Retinal pigment epithelial cell (primary cell): ENCODE results near the gene MLF2.
"Not testable (repeated sequence)": the region's sequence is repeated elsewhere in the genome, so short reads cannot be mapped to it uniquely, and the experiment has no call there.

ENCODE experiments used
- DNase-seq: peaks from one replicate; pipeline ENCODE4 v3.0.0-alpha.2; 2010; ENCODE audit warnings: low read depth
- H3K4me3 ChIP-seq: 2 replicates; pipeline ENCODE4 v1.5.1; 2011; ENCODE audit warnings: mild to moderate bottlenecking, low read length, control low read depth, moderate library complexity
- CTCF ChIP-seq: conservative IDR thresholded peaks from 2 replicates; pipeline ENCODE4 v1.5.1; 2011; ENCODE audit warnings: low read depth, low read length, control low read depth, inconsistent platforms

MLF2 gene

DNA sequence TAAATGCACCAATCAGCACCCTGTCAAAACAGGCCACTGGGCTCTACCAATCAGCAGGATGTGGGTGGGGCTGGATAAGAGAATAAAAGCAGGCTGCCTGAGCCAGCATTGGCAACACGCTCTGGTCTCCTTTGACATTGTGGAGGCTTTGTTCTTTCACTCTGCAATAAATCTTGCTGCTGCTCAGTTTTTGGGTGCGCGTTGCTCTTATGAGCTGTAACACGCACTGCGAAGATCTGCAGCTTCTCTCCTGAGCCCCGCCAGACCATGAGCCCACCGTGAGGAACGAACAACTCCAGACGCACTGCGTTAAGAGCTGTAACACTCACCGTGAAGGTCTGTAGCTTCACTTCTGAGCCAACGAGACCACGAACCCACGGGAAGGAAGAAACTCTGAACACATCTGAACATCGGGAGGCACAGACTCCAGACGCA is 44.0 kb downstream of the MLF2 start:
- no peak for DNase-seq
- no peak overlapping the region for H3K4me3 ChIP-seq
- no peak for TF ChIP-seq CTCF

GRCh38 chr12:6708351-6708750 is 44.6 kb downstream of the MLF2 start:
- H3K4me3 ChIP-seq, DNase-seq: not testable (repeated sequence)

DNA sequence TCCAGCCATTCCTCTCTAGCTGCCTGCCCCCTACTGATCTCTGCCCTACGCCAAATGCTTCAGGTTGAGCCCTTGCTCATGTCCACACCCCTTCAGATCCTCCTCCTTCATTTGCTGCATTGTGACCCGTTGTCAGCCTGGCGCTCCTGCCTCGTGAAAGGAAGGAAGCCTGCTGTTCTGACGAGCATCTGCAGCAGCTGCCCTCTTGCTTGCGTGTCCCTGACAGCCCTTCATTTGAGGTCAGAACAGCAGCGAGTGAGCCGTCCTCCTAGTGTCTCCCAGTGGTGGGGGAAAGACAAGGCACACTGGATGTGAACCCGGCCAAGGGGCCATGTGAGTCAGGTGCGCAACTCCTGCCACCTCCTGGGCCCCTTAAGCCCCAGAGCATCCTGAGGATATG is 49.3 kb downstream of the MLF2 start:
- no peak for DNase-seq
- no peak overlapping the region for H3K4me3 ChIP-seq
- TF ChIP-seq CTCF, result no peak

GRCh38 chr12:6701078-6701768 is 51.7 kb downstream of the MLF2 start:
- DNase-seq, result no peak
- peak overlapping the region; percentile 61 for H3K4me3 ChIP-seq
- no peak for TF ChIP-seq CTCF

DNA sequence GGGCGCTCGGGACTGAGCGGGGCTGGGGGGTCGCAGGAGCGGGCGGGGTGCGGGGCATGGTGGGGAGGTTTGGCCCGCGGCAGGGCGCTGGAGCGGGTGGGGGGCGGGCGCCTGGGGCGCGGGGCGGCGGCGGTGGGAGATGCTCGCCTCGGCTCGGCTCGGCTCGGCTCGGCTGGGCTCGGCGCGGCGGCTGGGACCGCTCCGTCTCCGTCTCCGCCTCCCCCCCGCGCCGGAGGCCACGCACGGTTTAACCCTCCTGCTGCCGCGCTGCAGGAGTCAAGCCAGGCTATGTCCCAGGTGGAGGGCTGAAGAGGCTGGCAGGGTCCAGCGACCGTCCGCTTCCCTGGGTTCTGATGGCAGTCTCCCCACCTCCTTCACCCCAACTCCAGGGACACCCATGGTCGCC is 52.3 kb downstream of the MLF2 start, which contains the start of gene PIANP:
Gene PIANP, minus strand, starts transcription at position 170 of the 406 bp plus-strand sequence. CDS start 2,754 bp downstream, outside the sequence.
- peak within 1 kb of the TSS; percentile 61 for H3K4me3 ChIP-seq
- DNase-seq, result no peak
- no peak for TF ChIP-seq CTCF

DNA sequence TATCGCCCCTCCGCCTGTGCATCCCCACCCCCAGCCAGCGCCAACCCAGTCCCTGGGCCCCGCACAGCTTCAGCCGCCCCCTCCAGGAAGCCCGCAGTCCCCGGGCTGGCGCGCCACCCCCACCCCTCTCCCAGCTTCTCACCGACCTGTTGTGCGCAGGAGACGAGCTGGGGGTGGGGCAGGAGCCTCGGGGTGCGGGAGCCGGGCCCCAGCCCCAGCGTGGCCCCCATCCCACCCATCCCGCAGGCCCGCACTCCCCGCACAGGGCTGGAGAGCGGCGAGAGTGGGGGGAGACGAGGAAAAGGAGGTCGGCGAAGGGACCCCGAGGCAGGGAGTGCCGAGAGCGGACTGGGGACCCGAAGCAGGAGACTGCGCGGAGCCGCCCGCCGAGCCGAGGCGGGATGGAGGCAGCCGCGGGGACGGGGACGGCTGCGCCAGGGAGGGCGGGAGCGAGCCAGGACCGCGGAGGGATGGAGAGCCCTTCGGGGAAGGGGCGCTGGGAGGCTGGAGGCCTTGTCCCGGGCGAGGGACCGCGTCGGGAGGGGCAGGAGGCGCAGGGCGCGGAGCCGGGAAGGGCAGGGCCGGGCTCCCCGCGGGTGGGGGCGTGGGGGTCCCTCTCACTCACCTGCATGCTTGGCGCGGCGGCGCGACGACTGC is 52.8 kb downstream of the MLF2 start:
- DNase-seq, result no peak

More for the DNA sequence above, 52.8 kb downstream of the MLF2 start:
- peak overlapping the region; percentile 61 for H3K4me3 ChIP-seq
- TF ChIP-seq CTCF, result no peak
